HL-60 (cell line): ENCODE data around the gene MYG1.

ENCODE experiments used
- CTCF ChIP-seq: IDR thresholded peaks from one replicate; pipeline ENCODE4 v1.5.1; 2011; ENCODE audit warnings: low read length, control low read depth, inconsistent platforms; ENCODE audit not compliant: insufficient read depth
- GABPA ChIP-seq: IDR thresholded peaks from 2 replicates; pipeline ENCODE4 v1.6.1; 2012; ENCODE audit warnings: low read depth
- POLR2AphosphoS5 ChIP-seq: IDR thresholded peaks from 2 replicates; pipeline ENCODE4 v1.6.1; 2012; ENCODE audit warnings: low read depth
- REST ChIP-seq: IDR thresholded peaks from 2 replicates; pipeline ENCODE4 v1.6.1; 2012; ENCODE audit warnings: low read depth; ENCODE audit not compliant: insufficient replicate concordance
- SPI1 ChIP-seq: IDR thresholded peaks from 2 replicates; pipeline ENCODE4 v1.6.1; 2012; ENCODE audit warnings: low read depth, mild to moderate bottlenecking, borderline replicate concordance

GRCh38 chr12:53355121-53355520 lies 55.6 kb downstream of the MYG1 start:
- TF ChIP-seq CTCF (no peak), POLR2AphosphoS5 (no peak), REST (no peak), GABPA (no peak), SPI1 (no peak)
